ENCODE measurements around the gene PBRM1. TPM values are rescaled to one million over a fixed set of nuclear protein-coding genes. Genes with fewer than 3 reads are reported as not detected.
"Not testable (repeated sequence)": the region's sequence is repeated elsewhere in the genome, so short reads cannot be mapped to it uniquely, and the experiment has no call there.

PBRM1 gene
- total RNA-seq, 1 experiment from 2014 or later: 65.4 TPM

DNA sequence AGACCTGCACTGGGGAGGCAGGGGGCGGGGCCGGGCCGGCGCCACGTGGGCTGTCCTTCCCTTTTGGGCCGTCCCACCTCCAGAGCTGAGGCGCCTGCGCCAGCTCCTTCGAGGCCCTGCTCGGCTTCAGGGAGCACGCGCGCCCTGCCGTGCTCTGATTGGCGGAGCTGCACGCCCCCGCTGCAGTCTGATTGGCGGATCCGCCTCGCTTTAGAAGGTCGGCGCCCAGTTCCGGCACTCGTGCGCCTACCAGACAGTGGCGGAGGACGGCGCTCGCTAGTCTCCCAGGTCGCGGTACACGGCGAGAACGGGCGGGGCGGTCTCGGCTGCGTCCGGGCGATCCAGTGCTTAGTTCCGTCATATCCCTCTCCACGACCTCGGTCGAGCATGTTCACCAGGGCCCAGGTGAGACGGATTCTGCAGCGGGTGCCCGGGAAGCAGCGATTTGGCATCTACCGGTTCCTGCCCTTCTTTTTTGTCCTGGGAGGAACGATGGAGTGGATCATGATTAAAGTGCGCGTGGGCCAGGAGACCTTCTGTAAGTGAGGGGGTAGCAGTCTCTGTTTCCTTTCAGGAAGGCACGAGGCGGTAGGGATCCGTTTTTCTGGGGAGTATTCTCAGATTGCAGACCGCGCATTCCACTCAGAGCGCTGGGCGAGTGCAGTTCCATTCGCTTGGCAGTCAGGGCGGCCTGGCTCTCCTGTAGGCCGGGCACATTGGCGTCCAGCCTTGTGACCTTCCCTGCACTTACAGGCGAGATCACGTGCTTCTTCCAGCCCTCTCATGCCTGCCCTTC, 149.1 kb downstream of the PBRM1 start, which contains the start of gene UQCC5:
UQCC5 (plus strand) TSS at position 237 of the 796 bp plus-strand sequence; CDS start at position 388, 151 bp downstream.
- DNase-seq (ENCODE audit: low read depth): peak; percentile 98

DNA sequence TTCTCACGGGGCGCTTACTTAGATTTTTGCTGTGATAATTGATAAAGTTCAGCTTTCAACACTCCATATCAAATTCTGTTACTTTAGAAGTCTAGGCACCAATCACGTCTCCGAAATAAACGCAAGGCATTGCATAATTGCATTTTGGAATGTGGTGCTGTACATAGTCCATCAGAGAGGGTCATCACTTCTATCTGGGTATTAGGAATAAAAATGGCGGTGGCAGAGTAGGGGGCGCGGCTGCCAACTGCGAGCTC, 149.7 kb downstream of the PBRM1 start:
- DNase-seq (ENCODE audit: low read depth): no peak

DNA sequence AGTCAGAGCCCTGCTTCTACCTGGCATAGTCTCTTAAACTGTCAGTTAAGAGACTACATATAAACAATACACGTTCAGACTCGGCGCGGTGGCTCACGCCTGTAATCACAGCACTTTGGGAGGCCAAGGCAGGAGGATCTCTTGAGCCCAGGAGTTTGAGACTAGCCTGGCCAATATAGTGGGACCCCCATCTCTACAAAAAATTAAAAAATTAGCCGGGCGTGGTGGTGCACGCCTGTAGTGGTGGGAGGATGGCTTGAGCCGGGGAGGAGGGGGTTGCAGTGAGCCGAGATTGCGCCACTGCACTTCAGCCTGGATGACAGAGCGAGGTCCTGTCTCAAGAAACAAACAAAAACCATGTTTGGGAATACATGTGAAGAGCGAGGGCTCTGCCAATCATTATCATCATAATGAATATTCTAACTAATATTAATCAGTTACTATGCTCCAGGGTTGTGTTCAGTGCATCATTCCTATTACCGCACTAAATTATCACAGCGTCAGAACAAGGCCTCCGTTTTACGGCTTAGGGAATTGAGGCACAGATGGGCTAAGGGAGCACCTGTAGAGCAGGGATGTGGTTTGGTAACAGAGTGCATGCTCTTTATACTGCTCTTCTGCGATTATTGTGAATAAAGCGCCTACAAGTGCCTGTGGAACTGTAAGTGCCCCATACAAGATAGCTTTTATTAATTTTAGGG, 150.2 kb downstream of the PBRM1 start:
- DNase-seq (ENCODE audit: low read depth): no peak

DNA sequence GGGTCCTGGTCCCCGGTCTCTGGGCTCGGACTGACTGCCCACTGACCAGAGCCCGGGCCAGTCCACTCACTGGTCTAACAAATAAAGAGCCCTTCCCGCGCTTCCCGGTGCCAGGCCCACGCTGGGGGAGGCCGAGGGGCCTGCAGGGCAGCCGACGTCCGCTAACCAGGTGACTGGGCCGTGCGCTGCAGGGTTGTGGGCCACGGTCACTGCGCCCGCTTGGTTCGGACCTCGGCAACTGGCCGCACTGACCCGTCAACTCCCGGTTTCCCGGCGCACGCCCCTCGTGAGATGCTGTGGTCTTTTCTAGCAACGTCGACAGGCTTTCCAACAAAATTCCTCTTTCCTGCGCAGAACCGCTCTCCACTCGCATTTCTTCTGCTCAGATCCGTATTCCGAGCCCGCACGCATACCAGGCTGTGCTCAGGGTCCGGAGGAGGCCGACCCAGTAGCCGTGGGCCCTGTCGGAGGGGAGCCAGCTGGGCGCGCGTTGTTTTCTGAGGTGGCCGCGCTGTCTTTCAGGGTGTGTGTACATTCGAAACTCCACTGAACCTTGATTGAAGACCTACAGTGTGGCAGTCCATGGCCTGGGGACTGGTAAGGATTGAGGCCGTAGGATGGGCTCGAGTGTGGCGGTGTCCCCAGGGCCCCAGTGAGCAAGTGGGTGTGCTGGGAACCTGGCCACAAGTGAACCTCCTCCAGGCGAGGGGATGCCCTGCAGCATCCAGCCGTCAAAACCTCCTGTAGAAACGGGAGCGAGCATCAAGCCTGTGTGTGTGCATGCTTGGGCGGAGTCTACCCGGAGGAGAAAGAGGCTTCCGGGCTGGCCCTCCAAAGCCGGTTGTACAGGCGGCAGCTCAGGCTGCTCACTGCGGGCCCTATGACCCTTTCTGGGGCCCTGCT, 151.2 kb downstream of the PBRM1 start:
- DNase-seq (ENCODE audit: low read depth): no peak

DNA sequence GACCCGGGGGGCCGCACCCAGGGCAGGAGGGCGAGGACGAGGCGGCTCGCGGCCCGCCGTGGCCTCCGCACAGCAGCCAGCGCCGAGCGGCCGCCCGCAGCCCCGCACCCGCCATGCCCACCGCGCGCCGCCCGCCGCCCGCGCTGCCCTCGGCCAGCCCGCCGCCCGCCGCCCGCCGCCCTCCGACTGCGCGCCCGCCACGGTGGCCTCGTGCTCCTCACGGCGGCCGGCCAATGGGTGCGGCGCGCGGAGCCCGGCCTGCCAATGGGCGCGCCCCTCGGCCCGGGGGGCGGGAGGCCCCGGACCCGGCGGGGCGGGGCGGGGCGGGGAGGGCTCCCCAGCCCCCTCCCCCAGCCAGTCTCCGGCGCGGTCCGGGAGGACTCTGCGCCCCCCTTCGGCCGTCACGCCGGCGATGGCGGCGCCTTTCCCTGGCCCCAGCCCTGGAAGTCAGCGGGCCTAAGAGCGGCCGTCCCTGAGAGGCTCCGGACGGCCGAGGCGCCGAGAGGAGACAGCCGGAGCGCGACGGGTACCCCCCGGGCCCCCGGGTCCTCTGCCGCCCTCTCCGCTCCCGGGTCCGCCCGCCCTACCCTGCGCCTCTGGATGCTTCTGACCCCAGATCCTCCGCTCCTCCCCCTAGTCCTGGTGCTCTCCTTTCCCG, 152.0 kb downstream of the PBRM1 start, which contains the start of gene NT5DC2:
NT5DC2 (minus strand) TSS at position 235 of the 658 bp plus-strand sequence; CDS start at position 115, 120 bp downstream.
- DNase-seq (ENCODE audit: low read depth): peak; percentile 63

DNA sequence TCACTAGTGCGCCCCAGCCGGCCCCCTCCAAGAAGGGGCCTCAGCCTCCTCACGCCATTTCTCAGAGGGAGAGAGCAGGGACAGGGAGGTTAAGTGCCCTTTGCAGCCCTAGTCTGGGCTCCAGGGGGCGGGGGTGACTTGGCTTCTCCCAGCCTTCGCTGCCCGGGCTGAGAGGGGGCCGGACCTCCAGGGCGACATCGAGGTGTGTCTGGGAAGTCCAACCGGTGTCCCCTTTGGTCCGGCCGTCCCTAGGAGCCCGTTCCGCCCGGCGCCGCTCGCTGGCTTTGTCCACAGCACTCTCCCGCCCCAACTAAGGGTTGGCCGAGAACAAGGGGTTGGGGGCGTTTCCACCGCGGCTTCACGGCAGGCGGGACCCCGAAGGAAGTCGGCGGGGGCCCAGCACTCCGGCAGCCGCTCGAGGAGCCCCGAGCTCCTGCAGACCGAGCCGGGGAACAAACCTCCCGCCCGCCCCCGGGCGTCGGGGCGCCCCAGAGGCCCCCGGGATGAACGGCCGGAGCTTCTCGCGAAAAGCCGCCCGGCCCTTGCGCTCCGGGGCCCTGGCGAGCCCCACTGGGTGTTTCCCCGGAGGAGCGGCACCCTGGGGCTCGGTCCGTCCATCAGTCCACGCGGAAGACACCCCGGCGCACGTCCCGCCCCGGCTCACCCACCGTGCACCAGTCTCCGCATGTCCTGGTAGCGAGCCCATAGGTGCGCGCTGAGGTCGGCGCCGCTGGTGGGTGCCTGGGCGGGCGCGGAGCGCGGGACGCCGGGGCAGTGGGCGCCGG, 152.7 kb downstream of the PBRM1 start:
- no peak for DNase-seq (ENCODE audit: low read depth)

DNA sequence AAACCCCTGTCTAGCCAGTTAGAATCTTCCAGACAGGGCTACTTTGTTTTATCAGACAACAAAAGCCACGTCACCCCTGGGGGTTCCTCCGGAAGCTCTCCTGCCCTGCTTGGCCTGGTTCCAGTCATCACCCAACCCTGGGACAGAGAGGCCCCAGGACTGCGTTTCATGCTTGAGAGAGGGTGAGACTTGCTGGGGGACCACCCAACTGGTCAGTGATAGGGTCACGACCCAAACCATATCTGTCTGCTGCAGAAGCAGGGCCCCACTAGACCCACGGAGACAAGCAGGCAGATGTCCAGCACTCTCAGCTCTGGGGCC, 153.2 kb downstream of the PBRM1 start:
- DNase-seq (ENCODE audit: low read depth): no peak

DNA sequence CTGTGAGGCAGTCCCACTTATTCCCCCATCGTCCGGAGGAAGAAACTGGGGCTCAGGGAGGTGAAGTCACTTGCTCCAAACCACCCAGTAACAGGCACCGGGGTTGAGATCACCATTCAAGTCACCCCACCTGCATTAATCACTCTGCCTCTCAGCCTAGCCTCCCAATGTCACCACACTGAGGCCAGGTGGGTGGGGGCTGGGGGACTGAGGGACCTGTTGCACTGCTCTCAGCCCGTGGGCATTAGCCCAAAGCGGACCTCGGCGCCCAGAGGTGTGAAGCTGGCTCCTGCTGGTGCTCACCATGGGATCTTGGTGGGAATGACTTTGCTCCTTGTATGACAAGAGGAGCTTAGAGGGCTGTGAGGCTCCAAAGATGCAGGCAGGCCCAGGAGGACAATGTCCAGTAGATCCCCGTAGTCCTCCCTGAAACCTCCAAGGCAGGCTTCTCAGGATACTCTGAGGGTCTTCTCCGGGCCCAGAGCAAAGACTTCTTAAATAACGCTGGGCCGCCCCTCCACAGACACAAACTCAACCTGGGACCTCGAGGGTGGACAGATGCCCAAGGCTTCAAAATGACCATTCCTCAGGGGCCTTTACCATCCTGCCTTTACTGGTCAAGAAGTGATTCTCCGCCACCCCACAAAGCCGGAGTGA, 153.7 kb downstream of the PBRM1 start:
- DNase-seq (ENCODE audit: low read depth): no peak

DNA sequence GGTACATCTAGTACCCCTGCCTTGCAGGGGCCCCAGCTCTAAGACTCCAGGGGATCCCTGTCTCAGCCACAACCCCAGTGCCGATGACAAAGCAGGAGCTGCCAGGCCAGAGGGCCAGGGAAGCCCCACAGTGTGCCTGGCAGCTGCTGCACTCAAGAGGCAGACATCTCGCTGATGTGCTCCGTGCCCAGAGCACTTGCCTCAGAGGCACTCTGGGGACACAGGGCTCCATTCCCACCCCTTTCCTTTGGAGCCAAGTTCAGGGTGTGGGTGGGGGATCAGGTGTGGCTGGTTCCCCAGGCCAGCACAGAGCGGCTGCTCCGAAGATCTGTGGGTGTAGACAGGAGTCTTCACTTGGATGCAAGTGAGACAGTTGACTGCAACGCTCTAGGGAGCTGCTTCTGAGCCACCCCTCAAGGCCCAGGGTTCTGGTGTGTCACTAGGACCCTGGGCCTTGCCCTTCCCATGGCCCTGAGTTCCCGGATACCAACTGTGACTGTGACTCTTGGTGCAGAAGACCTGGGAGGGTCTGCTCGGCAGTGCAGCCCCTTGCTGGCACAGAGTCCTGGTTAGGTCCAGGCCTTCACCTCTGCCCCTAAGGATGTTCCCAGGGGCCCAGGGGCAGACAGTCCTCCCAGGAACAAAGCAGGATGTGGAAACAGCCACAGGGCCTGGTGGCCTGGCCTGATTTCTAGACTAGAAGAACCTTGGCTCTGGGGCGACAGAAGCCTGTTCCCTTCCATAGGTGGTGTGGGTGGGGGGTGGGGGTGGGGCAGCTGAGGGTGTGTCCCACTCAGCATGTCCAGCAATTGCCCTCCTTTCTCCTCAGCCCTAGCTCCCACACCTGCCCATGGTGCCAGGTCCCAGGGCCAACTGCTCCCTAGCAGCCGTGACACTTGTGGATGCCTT, 154.5 kb downstream of the PBRM1 start:
- DNase-seq (ENCODE audit: low read depth): no peak

DNA sequence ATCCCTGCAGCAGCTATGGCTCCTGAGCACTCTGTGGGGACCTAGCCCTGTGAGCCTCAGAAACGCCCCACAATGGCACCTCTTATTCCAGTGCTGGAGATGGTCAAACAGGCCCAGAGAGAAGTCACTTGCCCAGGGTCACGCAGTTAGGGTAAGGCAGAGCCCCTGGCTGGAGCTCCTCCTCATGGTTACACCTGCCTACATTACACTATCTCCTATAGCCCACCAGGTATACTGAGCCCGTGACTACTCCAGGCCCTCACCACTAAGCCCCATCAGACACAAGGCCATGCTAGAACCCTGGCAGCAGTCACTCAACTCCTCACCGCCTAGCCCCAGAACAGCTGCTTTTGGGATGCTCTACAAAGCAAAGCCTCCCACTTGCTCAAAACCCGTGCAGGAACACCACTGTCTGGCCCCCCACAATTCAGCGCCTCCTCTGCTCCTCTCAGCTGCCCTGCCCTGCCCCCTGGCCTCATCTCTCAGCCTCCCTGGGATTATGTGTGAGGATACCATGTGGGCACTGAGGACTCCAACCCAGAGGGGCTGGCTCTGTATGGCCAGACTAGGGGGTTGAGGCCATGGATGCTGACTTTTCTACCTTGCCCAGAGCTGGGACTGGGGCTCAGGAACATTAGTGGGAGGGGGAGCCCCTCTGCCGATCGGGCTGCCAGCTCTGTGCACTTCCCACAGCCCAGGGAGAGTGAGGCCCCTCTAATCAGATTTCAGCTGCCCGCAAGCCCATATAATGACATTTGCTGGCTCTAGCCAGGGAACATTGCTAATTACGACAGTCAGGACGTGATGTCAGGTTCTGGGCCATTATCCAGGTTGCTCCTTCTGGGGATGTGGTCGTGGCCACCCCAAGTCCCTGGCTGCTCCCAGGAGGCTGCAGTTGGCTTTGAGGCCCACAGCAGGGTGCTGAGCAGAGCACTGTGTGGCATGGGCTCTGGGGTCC, 156.1 kb downstream of the PBRM1 start:
- DNase-seq (ENCODE audit: low read depth): no peak

DNA sequence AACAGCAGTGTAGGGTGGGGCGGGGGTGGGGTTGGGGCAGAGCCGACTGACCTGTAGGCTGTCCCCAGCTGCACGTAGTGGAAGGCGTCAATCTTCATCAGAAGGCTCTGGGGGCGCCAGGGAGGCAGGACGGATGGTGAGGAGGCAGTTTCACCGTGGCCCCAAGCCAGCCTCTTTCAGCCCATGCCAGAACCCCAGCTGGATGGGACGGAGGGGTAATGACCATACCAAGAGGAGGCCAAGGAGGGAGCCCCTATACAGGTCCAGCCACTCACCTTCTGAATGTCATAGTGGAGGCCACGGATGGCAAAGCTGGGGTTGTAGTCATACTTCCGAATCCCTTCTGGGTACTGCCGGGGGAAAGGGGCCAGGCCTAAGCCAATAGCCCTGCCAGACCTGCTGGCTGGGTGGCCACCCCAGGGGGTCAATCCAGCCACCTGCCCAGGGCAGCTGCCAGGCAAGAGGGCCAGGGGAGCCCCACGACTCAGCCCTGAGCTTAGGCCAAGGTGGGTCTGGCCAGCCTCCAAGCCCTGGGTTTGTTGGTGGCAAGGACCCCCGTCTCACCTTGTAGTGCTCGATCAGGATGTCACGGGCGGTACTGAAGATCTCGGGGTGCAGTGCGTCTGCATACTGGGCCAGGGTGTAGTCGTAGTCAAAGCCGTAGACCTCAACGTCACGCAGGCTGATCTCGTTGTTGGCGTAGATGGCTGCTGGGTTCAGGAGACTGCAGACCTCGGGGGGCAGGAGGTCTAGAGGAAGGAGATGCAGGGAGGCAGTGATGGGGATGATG, 156.9 kb downstream of the PBRM1 start:
- DNase-seq (ENCODE audit: low read depth): no peak

DNA sequence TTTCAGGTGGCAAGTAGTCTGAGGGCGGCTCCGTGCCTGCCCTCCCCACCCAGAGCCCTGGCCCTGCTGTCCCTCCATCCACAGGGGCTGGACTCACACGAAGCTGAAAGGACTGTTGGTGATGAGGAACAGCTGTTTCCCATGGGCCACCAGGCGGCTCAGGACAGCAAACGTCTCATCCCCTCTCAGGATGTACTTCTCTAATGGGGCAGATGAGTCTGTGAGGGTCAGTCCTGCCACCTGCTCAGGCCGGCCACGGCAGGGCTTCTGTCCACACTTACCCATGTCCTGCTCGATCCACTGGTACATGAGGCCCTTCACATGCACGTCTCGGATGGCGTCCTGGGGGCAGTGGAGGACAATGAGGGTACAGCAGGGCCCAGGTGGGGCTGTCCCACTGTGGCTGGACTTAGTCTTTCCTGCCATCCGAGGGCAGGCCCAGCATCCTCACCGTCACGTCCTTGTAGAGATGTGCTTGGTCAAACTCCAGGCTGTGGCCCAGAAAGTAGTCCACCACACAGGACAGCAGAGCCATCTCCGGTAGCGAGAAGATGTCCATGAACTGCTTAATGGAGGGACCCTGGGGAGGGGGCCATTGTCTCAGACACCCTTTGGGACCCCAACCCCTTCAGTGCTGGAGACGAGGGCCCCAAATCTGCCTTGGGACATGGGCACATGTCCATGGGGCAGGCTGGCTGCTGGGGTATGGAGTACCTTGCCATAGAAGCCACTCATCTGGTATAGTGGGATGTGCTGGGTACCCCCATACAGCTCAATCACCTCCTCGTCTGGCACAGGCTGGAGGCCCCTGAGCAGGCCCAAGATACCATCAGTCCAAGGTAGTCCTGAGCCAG, 157.8 kb downstream of the PBRM1 start:
- no peak for DNase-seq (ENCODE audit: low read depth)

DNA sequence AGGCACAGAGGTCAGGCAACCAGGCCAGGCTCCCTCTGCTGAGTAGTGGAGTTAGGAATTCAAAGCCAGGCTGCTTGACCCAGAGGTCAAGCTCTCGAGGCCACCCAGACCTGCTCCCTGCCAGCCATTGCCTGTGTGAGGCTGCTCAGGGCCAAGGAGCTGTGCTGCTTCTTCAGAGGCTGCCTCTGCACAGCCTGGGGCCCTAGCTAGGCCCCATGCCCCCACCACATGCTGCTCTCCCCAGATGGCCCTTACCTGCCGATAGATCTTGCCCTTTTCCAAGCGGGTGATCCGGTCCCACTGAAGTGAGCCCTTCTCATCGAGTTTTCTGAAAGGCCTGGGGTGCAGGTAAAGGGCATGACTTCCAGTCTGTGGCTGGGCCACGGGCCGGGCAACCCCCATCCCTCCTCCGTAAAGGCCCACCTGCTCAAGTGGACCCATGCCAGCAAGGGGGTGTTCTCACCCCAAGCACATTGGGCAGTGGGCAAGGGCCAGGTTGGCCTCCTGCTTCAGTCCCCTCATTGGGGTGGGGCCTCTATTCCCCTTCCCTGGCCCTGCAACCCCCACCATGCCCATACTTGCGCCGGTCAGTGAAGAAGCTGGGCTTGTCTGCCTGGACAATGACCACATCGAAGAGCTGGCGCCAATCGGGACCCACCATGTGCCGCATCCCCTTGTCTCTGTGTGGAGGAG, 158.5 kb downstream of the PBRM1 start:
- DNase-seq (ENCODE audit: low read depth): peak; percentile 23

DNA sequence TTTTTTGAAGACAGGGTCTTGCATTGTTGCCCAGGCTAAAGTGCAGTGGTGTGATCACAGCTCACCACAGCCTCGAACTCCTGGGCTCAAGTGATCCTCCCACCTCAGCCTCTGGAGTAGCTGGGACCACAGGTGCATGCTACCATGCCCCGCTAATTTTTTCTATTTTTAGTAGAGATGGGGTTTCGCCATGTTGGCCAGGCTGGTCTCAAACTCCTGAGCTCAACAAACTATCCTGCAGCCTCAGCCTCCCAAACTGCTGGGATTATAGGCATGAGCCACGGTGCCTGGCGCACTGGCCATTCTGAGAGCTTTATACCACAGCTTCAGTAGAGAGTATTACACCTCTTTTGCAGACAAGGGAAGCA, 159.1 kb downstream of the PBRM1 start:
- not testable (repeated sequence) for DNase-seq (ENCODE audit: low read depth)

DNA sequence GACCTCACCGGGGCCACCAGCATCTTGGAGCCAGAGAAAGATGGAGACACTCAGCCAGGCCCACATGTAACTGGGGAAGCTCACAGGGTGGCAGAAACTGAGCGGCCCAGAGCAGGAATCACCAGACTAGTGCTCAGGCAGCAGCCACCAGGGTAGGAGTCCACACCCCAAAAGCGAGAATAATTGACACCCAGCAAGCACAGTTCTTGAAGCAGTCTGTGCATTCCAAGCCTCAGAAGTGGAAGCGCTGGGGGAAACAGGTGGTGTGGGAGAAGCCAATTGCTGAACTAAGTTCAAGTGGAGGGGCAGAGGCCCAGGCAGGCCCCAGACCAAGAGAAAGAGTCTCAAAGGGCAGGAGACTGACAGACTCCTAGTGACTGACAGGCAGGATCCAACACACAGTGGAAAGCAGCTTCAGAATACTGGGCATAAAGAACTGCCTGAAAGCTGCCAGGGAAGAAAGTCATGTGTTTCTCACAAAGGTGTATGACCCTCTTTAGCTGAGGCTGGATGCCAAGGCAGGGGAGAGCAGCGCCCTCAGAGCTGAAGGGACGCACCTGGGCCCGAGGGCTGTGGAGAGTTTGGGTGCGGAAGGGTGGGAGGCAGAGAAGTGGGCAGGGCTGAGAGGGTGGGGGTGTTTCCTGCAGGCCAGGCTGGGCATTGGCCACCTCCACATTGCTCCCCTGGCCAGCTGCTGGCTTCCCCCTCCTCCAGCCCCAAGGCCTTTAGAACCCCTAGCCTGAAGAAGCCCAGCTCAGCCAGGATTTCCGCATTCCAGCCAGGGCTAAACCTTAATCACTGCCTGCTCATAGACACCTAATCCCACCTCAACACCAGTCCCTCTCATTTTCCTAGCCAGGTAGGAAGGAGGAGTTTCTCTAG, 159.8 kb downstream of the PBRM1 start:
- no peak for DNase-seq (ENCODE audit: low read depth)

Data from LHCN-M2 (cell line).